D721Med (cell line): ENCODE results near the gene LHFPL6.

Source experiments
- DNase-seq: peaks from one replicate; pipeline ENCODE4 v3.0.0; 2011; ENCODE audit warnings: low spot score; ENCODE audit not compliant: insufficient read length
- FAIRE-seq: peaks from 2 replicates; lab custom pipeline; 2011; peaks lifted over from hg19 to GRCh38; lab: Jason Lieb, UNC
- TF ChIP-seq, protein P1 (sequence below): IDR thresholded peaks from 2 replicates; pipeline ENCODE4 v1.5.1; 2012; ENCODE audit warnings: mild to moderate bottlenecking, control low read depth; ENCODE audit not compliant: insufficient read depth; ENCODE audit errors: missing control alignments

LHFPL6 gene

DNA sequence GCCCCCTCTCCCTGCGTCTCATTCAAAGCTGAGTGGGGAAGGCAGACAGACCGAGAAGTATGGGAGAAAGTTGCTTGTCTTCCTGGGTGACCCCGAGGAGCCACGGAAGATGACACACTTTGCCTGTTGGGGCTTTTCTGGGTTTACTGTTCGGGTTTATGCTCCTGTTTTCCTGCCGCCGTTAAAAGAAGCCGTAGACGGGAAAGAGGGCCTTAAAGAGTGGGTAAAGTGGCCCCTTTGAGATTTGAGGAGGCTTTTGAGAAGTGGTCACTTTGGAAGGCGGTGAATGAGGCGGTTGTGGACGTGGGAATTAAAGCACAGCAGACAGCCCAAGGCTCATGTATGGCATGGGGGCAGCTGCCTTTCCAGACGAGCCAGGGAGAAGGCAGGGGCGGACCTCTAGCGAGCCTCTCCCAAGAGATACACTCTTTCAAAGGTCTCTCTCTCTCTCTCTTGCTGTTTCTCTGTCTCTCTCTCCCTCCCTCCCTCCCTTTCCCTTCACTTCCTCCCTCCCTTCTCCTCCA lies 493 bp upstream of the LHFPL6 start:
- DNase-seq (no peak), FAIRE-seq (no peak)
- TF ChIP-seq, protein P1, sequence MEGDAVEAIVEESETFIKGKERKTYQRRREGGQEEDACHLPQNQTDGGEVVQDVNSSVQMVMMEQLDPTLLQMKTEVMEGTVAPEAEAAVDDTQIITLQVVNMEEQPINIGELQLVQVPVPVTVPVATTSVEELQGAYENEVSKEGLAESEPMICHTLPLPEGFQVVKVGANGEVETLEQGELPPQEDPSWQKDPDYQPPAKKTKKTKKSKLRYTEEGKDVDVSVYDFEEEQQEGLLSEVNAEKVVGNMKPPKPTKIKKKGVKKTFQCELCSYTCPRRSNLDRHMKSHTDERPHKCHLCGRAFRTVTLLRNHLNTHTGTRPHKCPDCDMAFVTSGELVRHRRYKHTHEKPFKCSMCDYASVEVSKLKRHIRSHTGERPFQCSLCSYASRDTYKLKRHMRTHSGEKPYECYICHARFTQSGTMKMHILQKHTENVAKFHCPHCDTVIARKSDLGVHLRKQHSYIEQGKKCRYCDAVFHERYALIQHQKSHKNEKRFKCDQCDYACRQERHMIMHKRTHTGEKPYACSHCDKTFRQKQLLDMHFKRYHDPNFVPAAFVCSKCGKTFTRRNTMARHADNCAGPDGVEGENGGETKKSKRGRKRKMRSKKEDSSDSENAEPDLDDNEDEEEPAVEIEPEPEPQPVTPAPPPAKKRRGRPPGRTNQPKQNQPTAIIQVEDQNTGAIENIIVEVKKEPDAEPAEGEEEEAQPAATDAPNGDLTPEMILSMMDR, result no peak

DNA sequence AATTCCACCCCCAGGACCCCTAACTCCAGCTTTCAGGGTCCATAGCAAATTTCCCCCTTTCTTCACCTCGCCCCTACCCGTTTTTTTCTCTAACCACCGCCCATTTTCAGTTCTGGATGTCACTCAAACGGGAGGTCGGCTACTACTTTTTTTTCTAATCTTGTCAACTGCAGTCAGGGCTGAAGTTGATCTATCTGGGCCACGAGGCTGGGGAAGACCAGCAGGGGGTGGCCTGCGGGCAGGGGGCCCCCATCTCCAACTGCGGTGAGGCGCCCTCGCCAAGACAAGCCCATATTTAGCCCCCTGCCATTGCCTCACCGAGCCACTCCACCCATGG lies 748 bp downstream of the LHFPL6 start:
- DNase-seq, result no peak
- no peak for FAIRE-seq
- TF ChIP-seq, protein P1, result no peak

DNA sequence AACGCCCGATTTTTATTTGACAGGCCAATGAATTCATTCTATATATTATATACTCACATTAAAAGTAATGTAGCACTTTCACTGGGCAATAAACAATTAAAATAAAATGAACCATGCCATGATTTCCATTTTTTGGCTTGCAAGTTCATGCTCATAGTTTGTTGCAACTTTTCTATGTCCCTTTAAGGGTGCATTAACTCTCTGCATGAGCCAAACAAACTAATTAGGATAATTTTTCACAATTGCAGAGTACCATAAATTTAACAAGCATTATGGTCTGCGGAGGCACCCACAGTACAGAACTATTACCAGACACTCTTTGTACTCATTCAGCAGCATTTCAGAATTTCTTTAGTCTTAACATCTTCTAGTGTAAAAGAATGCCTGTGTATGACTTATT lies 1.4 kb downstream of the LHFPL6 start:
- FAIRE-seq, result no peak
- TF ChIP-seq, protein P1, result no peak

DNA sequence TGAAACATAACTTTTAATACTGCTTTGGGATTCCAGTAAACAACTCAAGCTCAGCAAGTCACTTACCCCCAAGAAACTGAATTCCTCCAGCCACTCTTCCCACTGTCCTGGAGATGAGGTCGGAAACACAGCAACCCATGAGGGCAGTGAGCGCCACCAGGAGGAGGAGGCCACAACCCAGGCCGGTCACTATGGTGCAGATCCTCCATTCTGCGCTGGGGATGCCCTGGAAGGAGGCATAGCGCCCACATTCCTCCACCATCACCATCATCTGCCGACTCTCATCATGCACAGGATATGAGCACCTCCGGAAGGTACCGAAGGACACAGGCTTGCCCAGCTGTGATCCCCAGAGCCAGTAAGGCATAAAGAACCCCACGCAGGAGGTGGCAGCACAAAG lies 2.2 kb downstream of the LHFPL6 start:
- no peak for FAIRE-seq
- TF ChIP-seq, protein P1, result no peak
- no peak for DNase-seq

More for the DNA sequence above, 1.4 kb downstream of the LHFPL6 start:
- no peak for DNase-seq

DNA sequence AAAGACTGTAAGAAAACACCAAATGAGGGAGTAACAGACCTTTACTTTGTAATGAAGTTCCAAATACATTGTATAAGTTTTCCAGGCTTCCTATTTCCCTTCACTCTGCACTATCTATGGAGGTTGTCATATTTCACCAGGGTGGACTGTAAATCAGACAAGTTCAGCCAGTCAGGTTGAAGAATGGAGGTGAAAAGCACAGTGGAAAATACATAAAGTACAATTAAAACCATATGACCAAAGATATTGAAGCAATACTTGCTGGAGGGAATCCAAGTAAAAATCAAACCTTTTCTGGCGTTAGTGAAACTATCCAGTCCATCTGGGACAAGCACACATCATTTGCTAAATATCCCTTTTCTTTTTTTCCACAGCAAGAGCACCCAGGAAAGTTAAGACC lies 3.2 kb downstream of the LHFPL6 start:
- TF ChIP-seq, protein P1, result no peak
- FAIRE-seq (no peak), DNase-seq (no peak)

DNA sequence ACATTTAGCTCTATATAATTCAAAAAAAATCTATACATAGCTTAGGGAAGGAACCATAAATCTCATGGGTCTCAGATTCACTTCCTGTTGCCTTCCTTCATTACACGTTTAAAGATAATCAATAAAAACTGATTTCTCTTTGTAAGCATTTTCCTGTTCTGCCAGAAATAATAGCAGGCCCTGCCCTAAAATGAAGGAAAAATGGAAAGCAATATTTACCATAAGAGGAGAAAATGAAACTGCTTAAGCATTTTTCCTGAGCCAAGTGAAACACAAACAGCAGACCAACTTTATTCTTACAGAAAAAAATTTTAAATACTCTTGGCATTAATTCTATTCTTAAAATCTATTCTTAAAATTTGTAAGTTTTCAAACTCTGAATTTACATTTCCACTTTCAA lies 4.0 kb downstream of the LHFPL6 start:
- FAIRE-seq (no peak), DNase-seq (no peak)
- TF ChIP-seq, protein P1, result no peak

DNA sequence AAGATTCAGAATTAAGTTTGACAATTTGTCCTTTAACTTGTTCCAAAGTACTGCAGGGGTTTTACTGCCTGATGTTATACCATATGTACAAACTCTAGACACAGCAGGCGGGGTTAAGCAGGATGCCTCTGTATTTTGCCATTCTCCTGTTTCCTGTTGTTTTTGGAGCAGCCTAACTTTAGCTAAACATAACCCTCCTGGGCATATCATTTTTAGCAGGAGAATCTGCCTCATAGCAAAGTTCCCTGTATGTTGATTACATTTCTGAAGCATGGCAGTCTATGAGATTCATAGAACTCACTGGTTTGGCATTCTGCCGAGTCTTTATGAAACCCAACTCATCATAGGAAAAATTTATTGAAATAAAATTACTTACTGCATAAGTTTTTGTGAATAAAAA lies 5.2 kb downstream of the LHFPL6 start:
- DNase-seq (no peak), FAIRE-seq (no peak)

More for the DNA sequence above, 5.2 kb downstream of the LHFPL6 start:
- TF ChIP-seq, protein P1, result no peak
